HepG2 (cell line): ENCODE results near the gene TMEM250. TPM values are rescaled to one million over a fixed set of nuclear protein-coding genes. Genes with fewer than 3 reads are reported as not detected.
"Not testable (repeated sequence)": the region's sequence is repeated elsewhere in the genome, so short reads cannot be mapped to it uniquely, and the experiment has no call there.

ENCODE experiments used
- ARID4A ChIP-seq: sonication (generic); formaldehyde crosslinking; IDR thresholded peaks from 2 replicates; pipeline ENCODE4 v1.5.0; 2020; ENCODE audit warnings: mild to moderate bottlenecking, missing genetic modification reagents, borderline replicate concordance
- HNF4A ChIP-seq: sonication (generic); formaldehyde crosslinking; IDR thresholded peaks from 2 replicates; pipeline ENCODE4 v1.4.0; 2020; ENCODE audit warnings: missing genetic modification reagents
- HNF4G ChIP-seq, 2 experiments: sonication (generic) in 1 of 2; formaldehyde crosslinking in 1 of 2; IDR thresholded peaks; 2 replicates each; pipeline versions ENCODE4 v1.4.0 to v1.6.1; 2011 to 2020; ENCODE audit warnings: borderline replicate concordance in 2 of 2, low read depth in 2 of 2, mild to moderate bottlenecking in 2 of 2, low read length in 1 of 2, missing genetic modification reagents in 1 of 2, moderate library complexity in 1 of 2
- PCBP1 ChIP-seq: fragments of 200-400 bp; formaldehyde crosslinking; IDR thresholded peaks from 2 replicates; pipeline ENCODE4 v1.6.1; 2017; ENCODE audit warnings: mild to moderate bottlenecking, low read depth, low read length, borderline replicate concordance
- SOX6 ChIP-seq, 2 experiments: fragments of 450-650 bp in 1 of 2; sonication (generic) in 1 of 2; formaldehyde crosslinking in 1 of 2; IDR thresholded peaks; 2 replicates each; pipeline versions ENCODE4 v1.4.0 to v1.6.1; 2017 to 2020; ENCODE audit warnings: antibody characterized with exemption in 1 of 2, mild to moderate bottlenecking in 1 of 2, missing genetic modification reagents in 1 of 2
- ZFP91 ChIP-seq: sonication (generic); formaldehyde crosslinking; IDR thresholded peaks from 2 replicates; pipeline ENCODE4 v1.9.0; 2022; ENCODE audit warnings: missing genetic modification reagents, mild to moderate bottlenecking, borderline replicate concordance
- ZMYM2 ChIP-seq: sonication (generic); formaldehyde crosslinking; IDR thresholded peaks from 2 replicates; pipeline ENCODE4 v1.8.0; 2022; ENCODE audit warnings: mild to moderate bottlenecking, missing genetic modification reagents
- ZNF280D ChIP-seq: sonication (generic); formaldehyde crosslinking; IDR thresholded peaks from 2 replicates; pipeline ENCODE4 v1.5.1; 2020; ENCODE audit warnings: mild to moderate bottlenecking, missing genetic modification reagents
- polyA plus RNA-seq, 8 experiments: library from polyadenylated mRNA; depleted of rRNA in 3 of 8; stranded (reverse) in 7 of 8; unstranded in 1 of 8; fragments of >200 nt; fragmentation: Illumina TruSeq in 4 of 8; extraction: Trizol in 4 of 8; gene quantifications; 2 replicates each; pipeline versions ENCODE4 v1.2.1 to v1.2.3, GENCODE V29; 2011 to 2016; ENCODE audit warnings: low read depth in 4 of 8, missing spikeins in 1 of 8, mixed read lengths in 1 of 8; ENCODE audit not compliant: insufficient read depth in 1 of 8
- total RNA-seq, 5 experiments: library from RNA; depleted of rRNA; stranded (reverse); fragments of >200 nt; fragmentation: Illumina TruSeq; extraction: Trizol; gene quantifications; 2 replicates each; pipeline ENCODE4 v1.2.3, GENCODE V29; 2016; ENCODE audit warnings: low read depth in 1 of 5

The TMEM250 gene
- total and polyA plus RNA-seq, 2 of the 13 experiments (the other 11 are each of a cell fraction or from before 2014, with no cell fraction given), result 5.5 to 13.9 TPM

GRCh38 chr9:136101615-136102074 is 17.0 kb downstream of the TMEM250 start (continued):
- TF ChIP-seq ZFP91 (CRISPR knock-in tag) (peak; percentile 42; the same call in 1 of the 2 replicates), SOX6 (CRISPR knock-in tag; IDR thresholded peaks at IDR 0.05) (peak; percentile 23; the same call in 1 of the 2 replicates), ZMYM2 (CRISPR knock-in tag) (peak; percentile 99), ZNF280D (CRISPR knock-in tag) (peak; percentile 71; the same call in 1 of the 2 replicates), HNF4A (CRISPR knock-in tag) (peak; percentile 29; the same call in 1 of the 2 replicates), PCBP1 (peak; percentile 86; the same call in 1 of the 2 replicates), HNF4G (IDR thresholded peaks at IDR 0.05; ENCODE audit: borderline replicate concordance, low read depth, low read length) (peak; percentile 43; the same call in 1 of the 2 replicates), ARID4A (CRISPR knock-in tag) (0 out of 2 replicates have a peak, but pooled peaks have one; percentile 5)
- TF ChIP-seq SOX6 (IDR thresholded peaks at IDR 0.05); HNF4G (CRISPR knock-in tag; IDR thresholded peaks at IDR 0.05; ENCODE audit: borderline replicate concordance, low read depth): not testable (repeated sequence)
